GM18499 (cell line): ENCODE results near the gene AKR1C3.
"Not testable (repeated sequence)": the region's sequence is repeated elsewhere in the genome, so short reads cannot be mapped to it uniquely, and the experiment has no call there.

Experiments used
- ATAC-seq: cut with Tn5 transposase; IDR thresholded peaks from one replicate; pipeline ENCODE4 v1.9.1; 2021; ENCODE audit warnings: moderate number of reproducible peaks; ENCODE audit not compliant: insufficient read depth, unreplicated experiment

AKR1C3 gene

DNA sequence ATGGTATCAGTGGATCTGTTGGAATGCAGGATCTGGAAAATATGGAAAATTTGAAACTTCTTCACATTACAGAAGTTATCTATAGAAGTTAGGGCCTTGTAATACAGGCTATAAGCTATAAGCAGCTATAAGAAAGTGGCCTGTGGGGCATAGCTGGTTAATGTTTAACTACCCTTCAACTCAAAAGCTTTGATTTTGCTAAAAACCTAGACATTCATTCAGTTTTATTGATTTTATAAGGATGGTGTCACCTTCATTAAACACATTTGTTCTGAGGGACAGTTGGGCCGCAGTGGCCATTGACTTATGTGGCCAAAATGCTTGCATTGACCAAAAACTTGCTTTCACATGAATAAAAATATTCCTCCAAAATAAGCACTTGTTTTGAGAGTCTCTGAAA lies 13.1 kb upstream of the AKR1C3 start:
- ATAC-seq, result no peak

DNA sequence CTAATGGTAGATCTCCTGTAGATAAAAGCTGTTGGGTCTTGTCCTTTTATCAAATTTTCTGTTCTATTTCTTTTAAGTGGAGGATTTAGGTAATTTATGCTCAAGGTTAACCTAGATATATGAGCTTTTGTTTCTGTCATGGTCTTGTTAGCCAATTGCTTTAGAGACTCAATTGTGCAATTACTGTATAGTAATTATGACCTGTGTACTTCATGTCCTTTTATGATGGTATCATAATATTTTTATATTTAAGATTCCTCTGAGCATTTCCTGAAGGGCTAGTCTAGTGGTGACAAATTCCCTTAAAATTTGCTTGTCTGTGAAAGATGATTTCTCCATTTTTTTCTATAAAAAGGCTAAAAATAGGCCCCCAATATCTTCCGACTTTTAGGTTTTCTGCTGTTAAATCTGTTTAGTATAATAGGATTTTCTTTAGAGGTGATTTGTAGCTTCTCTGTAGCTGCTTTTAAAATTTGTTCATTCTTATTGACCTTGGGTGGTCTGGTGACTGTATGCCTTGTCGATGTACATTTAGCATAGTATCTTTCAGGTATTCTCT lies 5.4 kb upstream of the AKR1C3 start:
- no peak for ATAC-seq

DNA sequence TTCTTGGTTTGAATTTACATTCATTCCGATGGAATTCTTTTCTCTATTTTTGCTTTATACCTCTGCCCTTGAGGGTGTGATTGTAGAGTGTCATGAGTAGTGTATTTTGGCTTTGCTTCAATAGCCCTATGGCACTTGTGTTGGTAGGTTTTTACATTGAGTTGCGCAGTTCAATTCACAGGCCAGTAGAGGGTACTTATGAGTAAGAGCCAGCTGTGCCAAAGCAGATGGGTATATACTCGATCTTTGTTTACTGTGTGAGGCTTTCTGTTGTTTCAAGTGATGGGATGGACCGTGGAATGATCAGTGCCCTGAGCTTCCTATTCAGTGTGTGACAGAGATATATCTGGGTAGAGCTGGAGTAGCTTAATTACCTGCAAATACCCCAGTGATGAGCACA lies 4.3 kb upstream of the AKR1C3 start:
- no peak for ATAC-seq

DNA sequence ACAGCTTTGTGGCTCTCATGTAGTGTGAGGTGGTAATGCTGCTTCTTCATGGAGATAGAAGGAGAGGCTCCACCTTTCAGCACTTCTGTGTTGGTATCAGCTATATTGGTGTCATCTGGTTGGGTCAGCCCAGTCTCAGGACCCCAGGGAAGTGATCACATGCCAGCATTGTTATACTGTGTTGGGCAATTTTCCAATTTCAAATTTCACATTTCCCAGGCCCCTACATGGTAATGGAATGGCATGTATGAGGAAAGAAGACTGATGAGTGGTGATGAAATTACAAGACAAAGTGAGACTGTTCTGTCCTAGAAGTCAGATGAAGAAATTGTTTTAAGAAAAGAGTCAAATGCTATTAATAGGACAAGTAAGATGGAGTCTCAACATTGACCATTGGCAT lies 3.7 kb upstream of the AKR1C3 start:
- ATAC-seq, result no peak

DNA sequence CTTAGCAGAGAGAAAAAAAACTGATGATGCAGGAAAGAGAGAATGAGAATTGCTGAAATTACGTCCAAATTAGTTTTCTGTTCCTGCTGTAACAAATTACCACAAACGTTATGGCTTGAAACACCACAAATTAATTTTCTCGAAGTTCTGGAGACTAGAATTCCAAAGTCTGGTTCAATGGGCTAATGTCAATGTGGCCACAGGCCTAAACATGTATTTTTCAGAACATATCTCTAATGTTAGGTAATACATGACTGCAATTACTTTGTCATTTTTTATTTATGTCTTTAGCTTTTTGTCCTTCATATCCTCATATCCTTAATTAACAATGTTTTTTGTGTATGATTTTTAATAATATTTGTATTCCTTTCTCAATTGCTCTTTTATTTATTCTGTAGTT lies 3.0 kb upstream of the AKR1C3 start:
- ATAC-seq, result no peak

DNA sequence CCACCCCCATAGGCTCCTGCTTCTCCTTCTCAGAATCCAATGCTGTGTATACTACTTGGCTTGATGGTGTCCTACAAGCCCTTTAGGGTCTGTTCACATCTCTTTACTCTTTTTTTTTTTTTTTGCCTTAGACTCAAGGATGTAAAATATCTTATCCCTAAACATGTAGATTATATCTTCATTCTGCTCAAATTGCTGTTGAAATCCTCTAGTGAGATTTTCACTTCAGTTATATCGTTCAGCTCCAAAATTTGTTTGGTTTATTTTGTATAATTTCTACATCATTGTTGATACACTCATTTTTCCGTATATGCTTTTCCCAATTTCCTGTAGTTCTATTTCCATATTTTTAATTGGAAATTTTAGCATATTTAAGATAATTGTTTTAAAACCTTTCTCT lies 1.8 kb upstream of the AKR1C3 start:
- ATAC-seq, result no peak

DNA sequence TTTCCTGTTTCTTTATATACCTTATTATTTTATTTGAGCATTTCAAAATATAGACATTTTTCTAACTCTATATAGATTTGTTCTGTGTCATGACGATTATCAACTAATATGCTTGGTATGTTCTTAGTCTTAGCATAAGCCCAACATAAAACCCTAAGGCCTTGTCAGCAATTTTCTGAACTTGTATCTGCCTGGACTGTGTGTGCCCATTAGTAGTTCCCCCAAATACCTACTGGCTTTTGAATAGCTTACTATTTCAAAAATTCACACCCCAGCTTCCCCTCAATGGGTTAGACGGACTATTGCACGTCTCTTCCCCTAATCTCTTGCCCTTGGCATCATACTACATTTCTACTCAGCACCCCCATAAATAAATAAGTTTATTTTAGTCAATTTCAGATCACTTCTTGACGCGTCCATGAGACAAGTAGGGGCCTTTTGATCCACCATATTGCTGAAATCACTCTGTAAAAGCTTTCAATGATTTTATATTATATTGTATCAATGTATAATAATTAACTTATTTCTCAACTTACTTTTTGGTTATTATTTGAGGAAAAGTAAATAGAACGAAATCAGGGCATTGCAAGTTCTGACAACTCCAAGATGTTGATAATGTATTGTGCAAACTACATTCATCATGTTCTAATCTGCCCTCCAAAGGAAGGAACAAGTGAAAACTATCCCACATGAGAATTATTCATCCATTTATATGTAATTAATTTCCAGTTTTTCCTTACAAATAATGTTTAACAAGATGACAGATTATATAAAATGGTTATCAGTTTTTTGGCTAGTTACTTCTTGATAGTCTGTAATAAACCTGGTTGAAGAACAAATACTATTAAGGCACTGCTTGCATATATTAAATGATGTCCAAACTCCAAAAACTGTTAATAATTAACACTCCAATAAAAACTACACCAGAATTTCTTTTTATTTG lies 1.1 kb upstream of the AKR1C3 start:
- no peak for ATAC-seq

DNA sequence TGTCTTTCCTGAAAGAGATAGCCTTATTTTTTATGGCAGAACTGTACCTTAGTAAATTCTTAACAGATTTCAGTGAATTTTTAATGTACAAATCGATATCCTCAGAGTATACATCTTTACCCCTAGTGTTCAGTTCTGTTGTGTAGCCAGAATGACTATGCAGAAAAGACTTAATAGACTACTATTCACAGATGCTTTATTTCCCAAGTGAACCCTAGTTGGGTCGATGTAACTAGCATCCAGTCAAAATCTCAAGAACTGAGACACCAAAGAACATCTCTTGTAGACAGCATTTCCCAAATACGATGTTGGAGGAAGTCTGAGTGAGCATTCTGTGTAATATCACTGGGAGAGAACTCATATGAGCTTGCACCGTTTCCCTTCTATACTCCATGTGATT lies 1.5 kb downstream of the AKR1C3 start:
- no peak for ATAC-seq

DNA sequence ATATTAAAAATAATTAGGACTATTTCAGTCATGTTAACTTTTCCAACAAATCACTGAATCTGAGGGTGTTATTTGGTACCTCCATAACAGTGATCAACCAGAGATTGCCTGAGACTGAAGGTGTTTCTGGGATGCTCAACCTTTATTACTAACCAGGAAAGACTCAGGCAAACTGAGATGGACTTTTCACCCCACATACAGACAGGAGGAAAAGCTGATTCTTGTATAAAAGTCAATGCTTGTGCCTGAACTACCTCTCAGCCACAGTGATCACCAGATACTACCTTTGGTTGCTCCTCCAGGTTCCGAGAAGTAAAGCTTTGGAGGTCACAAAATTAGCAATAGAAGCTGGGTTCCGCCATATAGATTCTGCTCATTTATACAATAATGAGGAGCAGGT lies 1.9 kb downstream of the AKR1C3 start:
- ATAC-seq, result no peak

DNA sequence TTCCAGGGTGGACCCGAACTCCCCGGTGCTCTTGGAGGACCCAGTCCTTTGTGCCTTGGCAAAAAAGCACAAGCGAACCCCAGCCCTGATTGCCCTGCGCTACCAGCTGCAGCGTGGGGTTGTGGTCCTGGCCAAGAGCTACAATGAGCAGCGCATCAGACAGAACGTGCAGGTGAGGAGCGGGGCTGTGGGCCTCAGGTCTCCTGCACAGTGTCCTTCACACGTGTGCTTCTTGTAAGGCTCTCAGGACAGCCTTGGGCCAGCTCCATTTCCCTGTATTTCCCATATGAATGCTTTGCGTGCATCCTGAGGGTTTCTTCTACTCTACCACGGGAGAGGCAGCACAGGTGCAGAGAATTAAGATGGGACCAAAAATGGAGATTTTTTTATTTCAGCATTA lies 8.3 kb downstream of the AKR1C3 start:
- not testable (repeated sequence) for ATAC-seq

DNA sequence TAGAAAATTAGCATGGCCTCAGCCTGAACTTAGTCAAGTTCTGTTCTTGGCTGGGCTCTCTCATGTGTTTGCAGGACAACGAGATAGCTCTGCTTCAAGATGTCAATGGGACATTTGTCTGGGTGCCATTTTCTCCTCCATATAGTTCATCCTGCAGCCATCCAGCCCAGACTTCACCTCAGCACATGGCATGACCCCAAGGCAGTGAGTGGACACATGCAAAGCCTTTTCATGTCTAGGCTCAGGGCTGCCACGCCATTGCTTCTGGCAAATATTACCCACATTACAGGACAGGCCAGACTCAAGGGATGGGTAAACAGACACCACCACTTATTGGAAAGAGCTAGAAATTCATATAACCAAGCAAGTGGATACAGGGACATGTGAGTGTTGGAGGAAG lies 9.3 kb downstream of the AKR1C3 start:
- no peak for ATAC-seq

DNA sequence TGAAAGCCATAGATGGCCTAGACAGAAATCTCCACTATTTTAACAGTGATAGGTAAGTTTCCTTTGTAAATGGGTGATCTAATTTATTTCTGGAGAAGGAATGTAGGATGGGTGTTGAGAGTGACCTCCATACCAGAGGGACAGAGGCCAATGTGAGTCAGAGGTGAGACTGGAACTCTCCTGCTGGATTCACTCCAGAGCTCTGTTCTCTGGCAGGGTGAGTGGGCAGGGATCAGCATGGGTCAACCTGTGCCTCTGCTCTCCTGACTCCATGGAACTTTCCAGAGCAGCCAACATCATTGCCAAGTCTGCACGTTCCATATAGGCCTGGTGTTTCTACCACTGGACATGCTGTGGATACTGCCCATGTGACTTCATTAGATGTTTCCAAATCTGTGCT lies 11.4 kb downstream of the AKR1C3 start:
- no peak for ATAC-seq

DNA sequence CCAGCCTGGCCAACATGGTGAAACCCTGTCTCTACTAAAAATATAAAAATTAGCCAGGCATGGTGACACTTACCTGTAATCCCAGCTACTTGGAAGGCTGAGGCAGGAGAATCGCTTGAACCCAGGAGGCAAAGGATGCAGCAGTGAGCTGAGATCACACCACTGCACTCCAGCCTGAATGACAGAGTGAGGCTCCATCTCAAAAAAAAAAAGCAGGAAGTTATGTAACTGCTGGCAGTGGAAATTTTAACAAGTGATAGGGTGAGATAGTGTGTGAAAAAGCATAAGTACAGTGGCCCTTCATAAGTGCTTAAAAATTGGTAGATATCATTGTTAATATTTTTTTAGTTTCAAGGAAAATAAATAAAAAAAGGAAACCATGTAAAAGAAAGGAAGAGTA lies 12.3 kb downstream of the AKR1C3 start:
- no peak for ATAC-seq

DNA sequence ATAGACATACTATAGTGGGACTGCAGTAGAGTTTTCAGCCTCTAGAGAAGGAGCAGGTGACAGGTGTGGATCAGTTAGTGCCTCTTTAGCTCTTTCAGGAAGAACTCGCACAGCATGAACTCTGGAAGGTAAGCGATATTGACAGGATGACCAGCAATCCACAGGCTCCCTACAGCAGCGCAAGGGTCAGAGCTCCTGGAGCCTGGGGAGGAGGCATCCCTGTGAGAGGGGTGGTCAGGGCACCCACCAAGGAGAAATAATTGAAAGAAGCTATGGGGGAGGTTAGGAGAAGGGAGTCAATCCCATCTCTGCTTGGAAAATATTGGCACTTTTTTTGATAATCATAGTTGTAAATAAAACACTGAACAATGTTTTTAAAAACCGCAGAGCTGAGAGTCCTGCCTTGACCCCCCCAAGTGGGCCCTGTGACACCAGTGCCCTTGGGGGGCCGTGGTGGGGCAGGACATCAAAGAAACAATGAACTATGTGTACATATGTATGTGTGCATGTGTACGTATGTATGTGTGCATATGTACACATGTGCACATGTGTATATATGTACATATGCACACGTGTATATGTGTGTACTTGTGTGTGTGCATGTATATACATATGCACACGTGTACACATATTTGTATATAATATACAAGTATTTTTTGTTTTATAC lies 13.8 kb downstream of the AKR1C3 start:
- ATAC-seq, result no peak

DNA sequence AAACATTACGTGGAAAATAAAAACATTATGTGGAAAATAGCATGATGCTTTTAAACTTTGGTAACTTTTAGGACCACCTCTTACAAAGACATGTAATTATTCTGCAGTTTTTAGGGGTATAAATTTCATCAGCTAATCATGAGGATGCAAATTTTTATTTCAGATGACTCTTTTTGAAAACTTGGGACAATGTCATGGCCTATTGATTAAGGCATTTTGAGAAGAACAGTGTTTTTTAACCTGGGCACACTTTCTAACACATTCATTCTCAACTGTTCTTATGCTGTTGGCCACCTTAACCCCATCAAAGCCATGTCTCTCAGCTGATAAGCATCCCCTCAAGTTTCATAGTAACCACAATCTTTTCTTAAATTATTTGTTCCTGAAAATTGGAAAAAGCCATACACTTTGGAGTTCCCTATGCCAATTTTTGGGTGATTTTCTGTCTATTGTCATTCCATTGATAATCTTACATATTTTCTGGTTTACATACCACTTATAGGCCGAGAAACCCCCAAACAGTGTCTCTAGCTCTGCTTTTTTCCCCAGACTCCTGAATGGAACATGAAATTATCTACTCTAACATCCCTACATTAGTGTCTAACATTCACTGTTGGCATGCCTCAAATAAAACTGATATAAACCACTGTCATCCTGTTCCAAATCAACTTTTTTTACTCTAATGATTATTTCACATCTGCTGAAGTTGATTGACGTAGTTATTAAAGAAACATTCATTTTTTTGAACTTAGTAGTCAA lies 14.6 kb downstream of the AKR1C3 start:
- ATAC-seq, result no peak

DNA sequence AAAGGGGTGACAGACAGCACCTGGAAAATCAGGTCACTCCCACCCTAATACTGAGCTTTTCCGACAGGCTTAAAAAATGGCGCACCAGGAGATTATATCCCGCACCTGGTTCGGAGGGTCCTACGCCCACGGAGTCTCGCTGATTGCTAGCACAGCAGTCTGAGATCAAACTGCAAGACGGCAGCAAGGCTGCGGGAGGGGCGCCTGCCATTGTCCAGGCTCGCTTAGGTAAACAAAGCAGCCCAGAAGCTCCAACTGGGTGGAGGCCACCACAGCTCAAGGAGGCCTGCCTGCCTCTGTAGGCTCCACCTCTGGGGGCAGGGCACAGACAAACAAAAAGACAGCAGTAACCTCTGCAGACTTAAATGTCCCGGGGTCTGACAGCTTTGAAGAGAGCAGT lies 15.6 kb downstream of the AKR1C3 start:
- not testable (repeated sequence) for ATAC-seq

DNA sequence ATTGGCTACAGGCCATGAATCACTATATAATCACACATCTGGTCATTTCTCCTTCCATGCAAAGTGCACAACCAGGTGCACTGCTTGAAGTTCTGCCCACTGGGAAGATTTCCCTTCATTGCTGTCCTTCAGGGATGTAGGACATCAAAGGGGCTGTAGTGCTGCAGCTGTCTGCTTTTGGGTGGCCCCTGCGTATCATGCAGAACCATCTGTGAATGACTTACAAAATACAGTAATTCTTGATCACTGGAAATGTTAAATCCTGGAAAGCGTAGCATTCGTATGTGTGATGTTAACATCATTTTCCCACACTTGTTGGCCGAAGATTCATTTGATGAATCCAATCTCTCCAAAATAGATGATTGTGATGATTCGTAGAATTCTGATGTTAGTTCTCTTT lies 22.4 kb downstream of the AKR1C3 start:
- ATAC-seq, result no peak

DNA sequence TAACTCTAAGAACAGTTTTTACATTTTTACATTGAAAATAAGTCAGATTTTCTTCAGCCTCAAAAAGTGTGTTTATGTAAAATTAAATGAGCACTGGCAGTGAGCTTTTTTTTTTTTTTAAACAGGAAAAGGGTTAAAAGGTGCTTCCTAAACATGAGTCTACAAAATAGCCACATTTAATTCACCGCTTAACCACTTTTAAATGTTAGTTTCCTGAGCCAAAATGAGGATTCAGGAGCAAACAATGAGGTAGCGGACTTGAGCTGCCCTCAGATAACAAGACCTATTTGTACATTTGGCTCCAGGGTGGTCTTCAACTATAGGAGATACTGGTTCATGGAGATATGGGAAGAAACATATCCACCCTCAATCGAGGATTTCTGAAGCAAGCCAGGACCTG lies 22.8 kb downstream of the AKR1C3 start:
- no peak for ATAC-seq

DNA sequence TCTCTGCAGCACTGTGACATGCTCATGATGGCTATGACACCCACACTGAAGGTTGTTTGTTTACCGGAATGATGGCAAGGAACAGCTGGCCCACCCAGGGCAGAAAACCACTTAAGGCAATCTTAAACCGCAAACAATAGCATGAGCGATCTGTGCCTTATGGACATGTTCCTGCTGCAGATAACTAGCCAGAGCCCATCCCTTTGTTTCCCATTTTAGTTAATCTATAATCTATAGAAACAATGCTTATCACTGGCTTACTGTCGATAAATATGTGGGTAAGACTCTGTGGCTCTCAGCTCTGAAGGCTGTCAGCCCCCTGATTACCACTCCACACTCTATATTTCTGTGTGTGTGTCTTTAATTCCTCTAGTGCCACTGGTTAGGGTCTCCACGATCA lies 25.8 kb downstream of the AKR1C3 start:
- ATAC-seq, result not testable (repeated sequence)

DNA sequence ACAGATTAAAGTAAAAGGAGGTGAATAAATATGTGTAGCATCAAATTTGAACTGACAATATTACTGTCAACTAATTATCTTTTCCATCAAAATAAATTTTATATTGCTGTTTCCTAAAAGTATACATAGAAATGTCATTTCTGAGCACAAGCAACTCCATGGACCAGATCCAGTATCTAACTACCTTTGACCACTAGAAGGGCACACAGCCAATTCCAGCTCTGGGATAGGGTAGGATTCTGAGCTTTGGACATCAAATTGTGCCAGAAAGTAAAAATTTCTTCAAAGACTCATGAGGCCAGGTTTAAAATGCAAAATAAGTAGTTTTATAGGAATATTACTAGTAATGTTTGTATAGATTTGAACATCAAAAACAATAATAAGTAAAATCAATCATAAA lies 29.7 kb downstream of the AKR1C3 start:
- ATAC-seq, result no peak
